Stimulated activated naive CD8-positive, alpha-beta T cell treated with anti-CD3 and anti-CD28 coated beads, Interleukin-15, Interleukin-2, amounts not matched to agents 100 ng/mL and 50 ng/mL, for 24 hours (primary cell): ENCODE results near the gene ZMYND15.
A peak's percentile ranks its signal among the peaks of the same experiment; 100 is the strongest.

Experiments
- H3K27ac Mint-ChIP-seq: one replicate; pipeline ENCODE4 v1.8.0; 2021; ENCODE audit warnings: mild to moderate bottlenecking, mixed read lengths
- H3K27me3 Mint-ChIP-seq: one replicate; pipeline ENCODE4 v1.8.0; 2021; ENCODE audit warnings: mixed read lengths
- H3K36me3 Mint-ChIP-seq: one replicate; pipeline ENCODE4 v1.8.0; 2021; ENCODE audit warnings: low read depth, mixed read lengths
- H3K4me1 Mint-ChIP-seq: one replicate; pipeline ENCODE4 v1.8.0; 2021; ENCODE audit warnings: low read depth, mixed read lengths
- H3K4me3 Mint-ChIP-seq: one replicate; pipeline ENCODE4 v1.8.0; 2021; ENCODE audit warnings: mild to moderate bottlenecking, mixed read lengths
- H3K9me3 Mint-ChIP-seq: one replicate; pipeline ENCODE4 v1.8.0; 2021; ENCODE audit warnings: mixed read lengths

The ZMYND15 gene

GRCh38 chr17:4722678-4723240 is 16.9 kb upstream of the ZMYND15 start:
- H3K27ac Mint-ChIP-seq, result no peak overlapping the region
- H3K4me1 Mint-ChIP-seq, result peaks cover 8% of the 10 kb centered on the region
- peaks cover 25% of the 10 kb centered on the region for H3K36me3 Mint-ChIP-seq
- no peaks in the 10 kb centered on the region for H3K27me3 Mint-ChIP-seq
- H3K4me3 Mint-ChIP-seq, result no peak overlapping the region
- H3K9me3 Mint-ChIP-seq, result no peaks in the 10 kb centered on the region

- no peaks in the 10 kb centered on the region for H3K9me3 Mint-ChIP-seq
- peaks cover 13% of the 10 kb centered on the region for H3K36me3 Mint-ChIP-seq
- no peak overlapping the region for H3K27ac Mint-ChIP-seq
- peaks cover 23% of the 10 kb centered on the region for H3K4me1 Mint-ChIP-seq
- H3K27me3 Mint-ChIP-seq, result no peaks in the 10 kb centered on the region
- H3K4me3 Mint-ChIP-seq, result no peak overlapping the region
These were observed 15.0 kb upstream of the ZMYND15 start for GRCh38 chr17:4724650-4725049.

GRCh38 chr17:4725646-4726310 is 13.9 kb upstream of the ZMYND15 start:
- Mint-ChIP-seq H3K27ac (peak overlapping the region; percentile 43), H3K9me3 (no peaks in the 10 kb centered on the region), H3K36me3 (peaks cover 8% of the 10 kb centered on the region), H3K4me1 (peaks cover 28% of the 10 kb centered on the region), H3K27me3 (no peaks in the 10 kb centered on the region), H3K4me3 (no peak overlapping the region)

- Mint-ChIP-seq H3K4me1 (peaks cover 46% of the 10 kb centered on the region), H3K4me3 (peak overlapping the region; percentile 30), H3K9me3 (no peaks in the 10 kb centered on the region), H3K27ac (peak overlapping the region; percentile 74), H3K27me3 (no peaks in the 10 kb centered on the region), H3K36me3 (peaks cover 5% of the 10 kb centered on the region)
These were observed 11.5 kb upstream of the ZMYND15 start for GRCh38 chr17:4728124-4728523.

- Mint-ChIP-seq H3K27ac (no peak overlapping the region), H3K9me3 (no peaks in the 10 kb centered on the region), H3K4me1 (peaks cover 65% of the 10 kb centered on the region), H3K36me3 (peaks cover 5% of the 10 kb centered on the region), H3K4me3 (peak overlapping the region; percentile 96), H3K27me3 (peaks cover 1% of the 10 kb centered on the region)
These were observed 6.5 kb upstream of the ZMYND15 start for GRCh38 chr17:4733073-4733531.

GRCh38 chr17:4734857-4735475 is 4.7 kb upstream of the ZMYND15 start:
- Mint-ChIP-seq H3K36me3 (peaks cover 5% of the 10 kb centered on the region), H3K4me1 (peaks cover 66% of the 10 kb centered on the region), H3K27ac (no peak overlapping the region), H3K9me3 (no peaks in the 10 kb centered on the region), H3K27me3 (peaks cover 5% of the 10 kb centered on the region), H3K4me3 (no peak overlapping the region)

GRCh38 chr17:4735876-4736651 is 3.6 kb upstream of the ZMYND15 start:
- Mint-ChIP-seq H3K4me3 (no peak overlapping the region), H3K36me3 (peaks cover 5% of the 10 kb centered on the region), H3K9me3 (no peaks in the 10 kb centered on the region), H3K27me3 (peaks cover 14% of the 10 kb centered on the region), H3K27ac (peak overlapping the region; percentile 4), H3K4me1 (peaks cover 62% of the 10 kb centered on the region)

- H3K9me3 Mint-ChIP-seq, result no peaks in the 10 kb centered on the region
- H3K36me3 Mint-ChIP-seq, result no peaks in the 10 kb centered on the region
- H3K27me3 Mint-ChIP-seq, result peaks cover 14% of the 10 kb centered on the region
- H3K27ac Mint-ChIP-seq, result peak overlapping the region; percentile 40
- H3K4me1 Mint-ChIP-seq, result peaks cover 44% of the 10 kb centered on the region
- peak overlapping the region; percentile 72 for H3K4me3 Mint-ChIP-seq
These were observed 1.2 kb upstream of the ZMYND15 start for GRCh38 chr17:4738136-4739121.

- Mint-ChIP-seq H3K27me3 (peaks cover 14% of the 10 kb centered on the region), H3K4me1 (peaks cover 33% of the 10 kb centered on the region), H3K4me3 (peak overlapping the region; percentile 81), H3K27ac (no peak overlapping the region), H3K36me3 (no peaks in the 10 kb centered on the region), H3K9me3 (no peaks in the 10 kb centered on the region)
These were observed 355 bp downstream of the ZMYND15 start for GRCh38 chr17:4740025-4740351.

GRCh38 chr17:4740584-4740983 is 951 bp downstream of the ZMYND15 start:
- Mint-ChIP-seq H3K9me3 (no peaks in the 10 kb centered on the region), H3K36me3 (no peaks in the 10 kb centered on the region), H3K27ac (no peak overlapping the region), H3K27me3 (peaks cover 14% of the 10 kb centered on the region), H3K4me3 (peak overlapping the region; percentile 81), H3K4me1 (peaks cover 33% of the 10 kb centered on the region)

GRCh38 chr17:4741544-4741943 is 1.9 kb downstream of the ZMYND15 start:
- peaks cover 14% of the 10 kb centered on the region for H3K27me3 Mint-ChIP-seq
- H3K9me3 Mint-ChIP-seq, result no peaks in the 10 kb centered on the region
- H3K4me3 Mint-ChIP-seq, result no peak overlapping the region
- H3K4me1 Mint-ChIP-seq, result peaks cover 23% of the 10 kb centered on the region
- no peak overlapping the region for H3K27ac Mint-ChIP-seq
- H3K36me3 Mint-ChIP-seq, result no peaks in the 10 kb centered on the region

GRCh38 chr17:4742133-4742532 is 2.5 kb downstream of the ZMYND15 start:
- no peak overlapping the region for H3K4me3 Mint-ChIP-seq
- H3K27ac Mint-ChIP-seq, result no peak overlapping the region
- no peaks in the 10 kb centered on the region for H3K36me3 Mint-ChIP-seq
- H3K9me3 Mint-ChIP-seq, result no peaks in the 10 kb centered on the region
- peaks cover 14% of the 10 kb centered on the region for H3K27me3 Mint-ChIP-seq
- H3K4me1 Mint-ChIP-seq, result peaks cover 22% of the 10 kb centered on the region

- Mint-ChIP-seq H3K27ac (no peak overlapping the region), H3K9me3 (no peaks in the 10 kb centered on the region), H3K27me3 (peaks cover 14% of the 10 kb centered on the region), H3K4me3 (no peak overlapping the region), H3K4me1 (peaks cover 23% of the 10 kb centered on the region), H3K36me3 (no peaks in the 10 kb centered on the region)
These were observed 3.0 kb downstream of the ZMYND15 start for GRCh38 chr17:4742629-4743028.

GRCh38 chr17:4743216-4743615 is 3.6 kb downstream of the ZMYND15 start:
- H3K27me3 Mint-ChIP-seq, result peaks cover 11% of the 10 kb centered on the region
- H3K4me1 Mint-ChIP-seq, result peaks cover 27% of the 10 kb centered on the region
- no peaks in the 10 kb centered on the region for H3K36me3 Mint-ChIP-seq
- no peak overlapping the region for H3K27ac Mint-ChIP-seq
- no peak overlapping the region for H3K4me3 Mint-ChIP-seq
- no peaks in the 10 kb centered on the region for H3K9me3 Mint-ChIP-seq
